Stimulated activated CD8-positive, alpha-beta memory T cell treated with anti-CD3 and anti-CD28 coated beads, Interleukin-15, amount 100 ng/mL, for 24 hours (primary cell): ENCODE measurements around the gene C1orf198.

Experiments used
- DNase-seq: peaks from one replicate; pipeline ENCODE4 v3.0.0-alpha.2; 2020; ENCODE audit warnings: low read depth

C1orf198 gene

GRCh38 chr1:230867903-230868735 is at the start of gene C1orf198:
Gene C1orf198 (minus strand): TSS chr1:230868521. CDS start chr1:230868512, 9 bp downstream.
- DNase-seq, result peak; percentile 55

- peak; percentile 35 for DNase-seq
These were observed 49.2 kb upstream of the C1orf198 start for GRCh38 chr1:230917284-230918135.

- DNase-seq, result no peak
These were observed 48.4 kb upstream of the C1orf198 start for GRCh38 chr1:230916587-230917283.

DNA sequence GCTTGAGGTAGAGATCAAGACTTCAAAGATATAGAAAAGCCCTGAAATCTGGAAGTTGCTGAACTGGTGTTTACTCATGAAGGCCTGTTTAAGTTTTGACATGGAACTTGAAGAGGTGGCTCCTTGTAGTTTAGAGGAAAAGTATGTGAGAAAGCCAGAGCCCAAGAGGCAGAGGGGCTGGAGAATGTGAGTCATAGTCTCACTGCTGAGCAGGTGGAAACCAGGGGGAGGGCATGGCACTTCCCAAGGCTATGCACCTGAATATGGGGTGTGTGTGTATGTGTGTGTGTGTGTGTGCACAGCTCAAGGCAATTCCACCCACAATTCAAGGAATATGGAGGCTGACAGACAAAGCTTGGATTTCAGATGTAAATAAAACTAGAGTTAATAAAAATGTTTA is 46.8 kb upstream of the C1orf198 start:
- DNase-seq, result no peak

- no peak for DNase-seq
These were observed 45.2 kb upstream of the C1orf198 start for GRCh38 chr1:230913496-230913895.

GRCh38 chr1:230910755-230911117 is 42.4 kb upstream of the C1orf198 start:
- DNase-seq, result no peak

- no peak for DNase-seq
These were observed 41.8 kb upstream of the C1orf198 start for GRCh38 chr1:230909974-230910754.

GRCh38 chr1:230907472-230908205 is 39.3 kb upstream of the C1orf198 start:
- DNase-seq, result no peak

DNA sequence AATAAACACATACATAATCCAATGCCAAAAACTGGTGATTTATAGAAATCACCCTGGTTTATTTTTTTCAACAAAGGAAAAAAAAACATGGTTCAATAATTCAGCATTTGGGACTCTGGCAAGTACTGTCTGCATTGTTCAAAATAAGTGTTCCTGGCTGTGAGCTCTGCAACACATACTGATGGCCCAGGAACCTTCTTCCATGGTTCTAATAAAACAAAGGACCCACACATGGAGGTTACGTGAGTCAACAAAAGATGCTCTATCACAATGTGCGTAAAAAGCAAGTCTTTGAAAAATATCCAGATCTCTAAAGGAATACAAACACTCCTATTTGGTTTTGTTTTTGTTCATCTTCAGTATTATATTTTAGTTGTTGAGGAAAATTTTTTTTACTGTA is 37.9 kb upstream of the C1orf198 start:
- DNase-seq, result no peak

DNA sequence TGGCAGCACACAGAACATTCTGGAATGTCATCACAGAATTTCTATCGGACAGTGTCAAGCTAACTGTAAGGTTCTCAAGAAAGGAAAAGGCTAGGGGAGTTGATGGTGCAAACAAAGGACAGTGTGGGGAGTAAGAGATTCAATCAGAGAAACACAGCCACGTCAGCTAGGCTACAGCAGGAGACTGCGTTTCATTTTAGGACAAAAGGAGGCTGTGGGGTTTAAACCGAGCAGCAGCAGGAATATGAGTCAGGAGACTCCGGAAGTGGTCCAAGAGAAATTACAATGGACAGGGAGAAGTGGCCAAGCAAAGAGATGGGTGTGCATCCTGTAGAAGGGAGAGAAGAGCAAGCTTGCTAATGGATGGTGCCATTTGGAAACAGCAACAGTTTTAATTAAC is 37.4 kb upstream of the C1orf198 start:
- DNase-seq, result no peak

- no peak for DNase-seq
These were observed 34.1 kb upstream of the C1orf198 start for GRCh38 chr1:230902349-230902923.

- DNase-seq, result no peak
These were observed 33.4 kb upstream of the C1orf198 start for GRCh38 chr1:230901671-230902070.

- no peak for DNase-seq
These were observed 32.7 kb upstream of the C1orf198 start for GRCh38 chr1:230900984-230901383.

DNA sequence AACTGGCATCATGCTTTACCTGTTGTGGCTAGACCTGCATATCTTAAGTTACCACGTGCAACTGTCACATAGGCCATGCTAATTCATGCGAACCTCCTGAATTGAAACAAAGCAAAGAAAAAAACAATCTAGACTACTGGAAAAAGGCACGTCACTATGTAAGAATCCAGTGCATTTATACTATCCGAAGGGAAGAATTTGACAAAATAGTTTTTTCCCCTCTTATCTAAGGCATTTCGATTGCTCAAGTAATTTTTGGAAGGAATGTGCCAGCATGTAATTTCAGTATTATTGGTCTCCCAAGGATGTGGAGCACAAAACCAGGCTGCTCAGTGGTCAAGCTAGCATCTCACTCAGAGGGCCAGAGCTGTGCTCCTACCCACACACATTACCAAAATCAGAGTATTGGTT is 31.5 kb upstream of the C1orf198 start:
- no peak for DNase-seq

DNA sequence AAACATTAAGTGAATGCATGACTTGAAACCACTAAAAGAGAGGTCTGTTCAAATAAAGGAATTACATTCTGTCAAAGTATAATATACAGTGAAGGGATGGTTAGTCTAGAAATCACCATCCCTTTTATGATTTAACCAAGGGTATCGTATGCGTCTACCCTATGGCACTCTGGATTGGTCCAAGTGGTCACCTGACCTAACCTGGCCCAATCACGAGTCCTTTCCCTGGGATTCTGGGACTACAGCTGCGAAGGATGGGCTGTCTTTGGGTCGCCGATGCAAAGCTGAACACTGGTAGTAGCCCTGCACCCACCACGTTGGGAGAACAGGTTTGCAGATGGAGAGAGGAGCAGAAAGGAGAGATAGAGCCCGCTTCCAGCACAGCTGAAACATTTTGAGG is 30.4 kb upstream of the C1orf198 start:
- no peak for DNase-seq

DNA sequence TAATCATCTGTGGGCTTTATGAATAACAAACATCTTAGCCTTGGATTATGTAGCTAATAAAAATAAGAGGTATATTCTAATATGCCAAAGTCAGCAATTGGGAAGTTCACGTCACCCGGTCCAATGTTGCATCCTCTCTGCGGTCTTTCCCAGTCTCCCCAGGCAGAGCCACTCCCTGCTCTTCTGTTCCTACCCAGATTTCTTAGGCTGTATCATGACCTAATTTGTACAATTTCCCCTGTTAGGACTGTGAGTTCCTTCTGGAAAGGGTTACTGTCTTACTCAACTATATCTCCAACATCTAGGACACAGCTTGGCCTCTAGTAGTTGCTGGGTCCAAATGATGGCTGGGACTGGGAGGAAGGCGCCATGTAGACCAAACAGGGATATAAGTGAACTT is 29.8 kb upstream of the C1orf198 start:
- DNase-seq, result no peak

GRCh38 chr1:230896779-230897178 is 28.5 kb upstream of the C1orf198 start:
- DNase-seq, result no peak

- DNase-seq, result no peak
These were observed 27.1 kb upstream of the C1orf198 start for GRCh38 chr1:230895452-230895851.

DNA sequence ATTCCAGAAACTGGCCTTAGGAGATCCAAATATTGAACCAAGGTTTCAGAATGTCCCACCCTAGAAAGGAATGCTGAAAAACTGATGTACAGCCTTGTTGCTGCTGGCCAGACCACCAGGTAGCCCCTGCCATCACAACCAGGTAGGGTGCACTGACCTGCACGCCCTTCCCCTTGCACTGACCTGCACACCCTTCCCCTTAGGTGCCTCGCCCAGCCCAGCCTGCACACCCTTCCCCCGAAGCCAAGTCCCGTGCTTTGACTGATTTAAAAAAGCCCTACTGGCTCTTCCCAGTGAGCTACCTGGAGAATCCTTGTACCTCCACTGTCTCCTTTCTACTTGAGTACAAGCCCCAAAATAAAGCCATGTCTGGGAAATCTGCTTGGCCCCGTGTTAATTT is 26.3 kb upstream of the C1orf198 start:
- DNase-seq, result no peak

- no peak for DNase-seq
These were observed 25.7 kb upstream of the C1orf198 start for GRCh38 chr1:230894032-230894431.

GRCh38 chr1:230892018-230892491 is 23.7 kb upstream of the C1orf198 start:
- DNase-seq, result no peak
